Astrocyte of the cerebellum (primary cell): ENCODE results near the gene IPO9.

Experiments used
- DNase-seq: peaks from one replicate; pipeline ENCODE4 v3.0.0-alpha.2; 2011; ENCODE audit warnings: low read depth
- H3K4me3 ChIP-seq: 2 replicates; pipeline ENCODE4 v1.5.1; 2011; ENCODE audit warnings: mild to moderate bottlenecking, low read depth, low read length, moderate library complexity
- CTCF ChIP-seq: IDR thresholded peaks from 2 replicates; pipeline ENCODE4 v1.5.1; 2012; ENCODE audit warnings: low read length, low read depth, moderate library complexity, mild to moderate bottlenecking; ENCODE audit errors: missing control alignments
- in situ Hi-C: cut with HindIII; loops from 2 replicates; pipeline ENCODE4 v1.10.0; 2017; ENCODE audit warnings: low sequenced_read_pairs

IPO9 gene

GRCh38 chr1:201930137-201930536 is 101.2 kb downstream of the IPO9 start:
- in situ Hi-C loops = no loop called here
- DNase-seq = no peak
- H3K4me3 ChIP-seq = no peak overlapping the region
- TF ChIP-seq CTCF = no peak

GRCh38 chr1:201930803-201931202 is 101.8 kb downstream of the IPO9 start:
- TF ChIP-seq CTCF = no peak
- in situ Hi-C loops = no loop called here
- no peak for DNase-seq
- H3K4me3 ChIP-seq = no peak overlapping the region
